ENCODE data around the gene RAB20. TPM values are rescaled to one million over a fixed set of nuclear protein-coding genes. Genes with fewer than 3 reads are reported as not detected.

The RAB20 gene
- total and polyA plus RNA-seq, 2 of the 8 experiments (the other 6 are each of a cell fraction or from before 2014, with no cell fraction given): 14.8 to 27.9 TPM

GRCh38 chr13:110478405-110479214 is 82.9 kb downstream of the RAB20 start:
- H3K14ac ChIP-seq (ENCODE audit: insufficient read length): no peak overlapping the region
- no peak overlapping the region; a peak in 2 of 7 replicates for H3K9ac ChIP-seq (replicated peaks in 1 of 4; ENCODE audit: extremely low read depth in 1 of 4, low read depth in 3 of 4, low read length in 3 of 4)
- peak overlapping the region; percentile 41; the same call in 1 of the 2 replicates for H3K27ac ChIP-seq (ENCODE audit: low read depth, low read length)
- no peak overlapping the region for H2AFZ ChIP-seq (ENCODE audit: low read length)
- no peak overlapping the region for H4K91ac ChIP-seq (replicated peaks; ENCODE audit: insufficient read length, low read length)
- no peak overlapping the region for H2BK20ac ChIP-seq (ENCODE audit: low read length)
- H3K4me1 ChIP-seq (replicated peaks in 1 of 4; ENCODE audit: control insufficient read depth in 3 of 4, insufficient read depth in 4 of 4, low read length in 3 of 4): 0 out of 7 replicates have a peak, but pooled peaks cover 0 to 6% (median 0%) of the 10 kb centered on the region in 4 experiments
- no peaks in the 10 kb centered on the region for H3K27me3 ChIP-seq (replicated peaks in 1 of 4; ENCODE audit: control insufficient read depth in 3 of 4, extremely low read depth in 1 of 4, insufficient read depth in 3 of 4, low read length in 3 of 4)
- no peak overlapping the region for H3K4ac ChIP-seq (replicated peaks; ENCODE audit: insufficient read length, low read depth, low read length)
- H3K36me3 ChIP-seq (ENCODE audit: control insufficient read depth in 2 of 4, insufficient read depth in 4 of 4, low read length in 3 of 4): peaks cover 0 to 36% (median 13%) of the 10 kb centered on the region in 4 experiments; a peak in 6 of 8 replicates
- H4K8ac ChIP-seq (ENCODE audit: extremely low read depth, insufficient read depth, low read length): peak overlapping the region; percentile 42; the same call in 1 of the 2 replicates
- no peak overlapping the region for H2BK15ac ChIP-seq (ENCODE audit: low read length)
- peak overlapping the region; percentile 58 for H2BK5ac ChIP-seq (ENCODE audit: low read depth, low read length)
- H3K79me2 ChIP-seq (ENCODE audit: control insufficient read depth in 1 of 2, insufficient read depth in 2 of 2, low read length in 2 of 2): no peaks in the 10 kb centered on the region
- 92% methylated on average over 15 of the region's 16 CpGs; no CpG with 5 or more reads in 1 of the 2 experiments for WGBS, 2 experiments (ENCODE audit: extremely low coverage in 1 of 2, insufficient coverage in 1 of 2, insufficient read length in 1 of 2, insufficient replicate concordance in 2 of 2, low coverage in 1 of 2, low lambda C conversion rate in 2 of 2, missing lambda C conversion rate in 1 of 2)
- no peak overlapping the region for H3K23ac ChIP-seq (ENCODE audit: insufficient read length)
- ChIA-PET CTCF (ENCODE audit: partially characterized antibody) (interaction anchor here (1.1 kb wide), 1 partner anchor 37 kb away, joined by 3 read pairs; no protein-coding TSS in a partner anchor), POLR2A (ENCODE audit: partially characterized antibody) (no interaction called here)
- no peak overlapping the region for H2BK12ac ChIP-seq (ENCODE audit: low read depth, low read length)
- H3K9me3 ChIP-seq (ENCODE audit: insufficient read depth in 2 of 2, low read depth in 1 of 2, low read length in 1 of 2): no peaks in the 10 kb centered on the region; a peak in 1 of 4 replicates
- H4K20me1 ChIP-seq (replicated peaks in 1 of 2; ENCODE audit: control insufficient read depth in 1 of 2, insufficient read depth in 2 of 2, low read length in 2 of 2): peaks cover 0 to 5% of the 10 kb centered on the region in 2 experiments
- H2AK5ac ChIP-seq (ENCODE audit: low read depth, low read length): peak overlapping the region; percentile 45; the same call in 1 of the 2 replicates
- H3K23me2 ChIP-seq (ENCODE audit: low read depth, low read length): 0 out of 2 replicates have a peak, but pooled peaks cover 2% of the 10 kb centered on the region
- H2BK120ac ChIP-seq (replicated peaks; ENCODE audit: low read depth, low read length): no peak overlapping the region
- H3K79me1 ChIP-seq (ENCODE audit: low read depth, low read length): no peaks in the 10 kb centered on the region
- no peak overlapping the region for H4K5ac ChIP-seq (ENCODE audit: insufficient read length, low read depth, low read length)
- no peak overlapping the region for H3K4me3 ChIP-seq (ENCODE audit: extremely low read depth in 1 of 4, insufficient read depth in 2 of 4, low read depth in 3 of 4, low read length in 4 of 4)
- H3K18ac ChIP-seq (ENCODE audit: extremely low read depth, low read length): peak overlapping the region; percentile 25; the same call in 1 of the 2 replicates
- FAIRE-seq (no peak), DNase-seq (ENCODE audit: low read depth in 1 of 2, low spot score in 2 of 2) (no peak)
- H3K56ac ChIP-seq (replicated peaks; ENCODE audit: insufficient read length, low read depth, low read length): no peak overlapping the region
- no peak overlapping the region for H3K4me2 ChIP-seq (ENCODE audit: insufficient read depth in 1 of 2, low read depth in 2 of 2, low read length in 2 of 2)
- TF ChIP-seq KDM1A (IDR thresholded peaks at IDR 0.05; ENCODE audit: borderline replicate concordance, low read length): no peak
- no peak for TF ChIP-seq SP2 (IDR thresholded peaks at IDR 0.05; ENCODE audit: low read length)
- no peak for TF ChIP-seq TEAD4 (IDR thresholded peaks at IDR 0.05; ENCODE audit: low read depth, low read length)
- TF ChIP-seq CHD1 (IDR thresholded peaks at IDR 0.05; ENCODE audit: low read depth, low read length): no peak
- TF ChIP-seq SAP30 (IDR thresholded peaks at IDR 0.05; ENCODE audit: insufficient read depth, insufficient replicate concordance, low read length): no peak
- TF ChIP-seq JUND (IDR thresholded peaks at IDR 0.05; ENCODE audit: low read length): no peak
- no peak for TF ChIP-seq EP300 (IDR thresholded peaks at IDR 0.05; ENCODE audit: borderline replicate concordance in 1 of 2, low read depth in 2 of 2, low read length in 2 of 2)
- no peak for TF ChIP-seq POLR2A (IDR thresholded peaks at IDR 0.05; ENCODE audit: control extremely low read depth in 1 of 2, low read depth in 2 of 2, low read length in 2 of 2)
- TF ChIP-seq GTF2F1 (IDR thresholded peaks at IDR 0.05; ENCODE audit: borderline replicate concordance, low read depth, low read length): no peak
- TF ChIP-seq GABPA (IDR thresholded peaks at IDR 0.05; ENCODE audit: borderline replicate concordance, insufficient read depth, low read length): no peak
- TF ChIP-seq CTBP2 (IDR thresholded peaks at IDR 0.05; ENCODE audit: borderline replicate concordance, insufficient read depth, insufficient read length, low read length): no peak
- TF ChIP-seq EZH2 (IDR thresholded peaks at IDR 0.05; ENCODE audit: low read depth, low read length, severe bottlenecking): no peak
